ENCODE data around the gene NPAS2. TPM values are rescaled to one million over a fixed set of nuclear protein-coding genes. Genes with fewer than 3 reads are reported as not detected.

NPAS2 gene
- total RNA-seq = 100 to 1,000 TPM in 3 of 4 donors, 10 to 100 TPM in 1; 63.0 to 134 (median 115) TPM

GRCh38 chr2:100819370-100820272 is at the start of gene NPAS2:
TSS of gene NPAS2 (plus strand) at chr2:100820139. CDS start at chr2:100904755, 84,616 bp downstream.
- no peaks in the 10 kb centered on the region for H3K36me3 ChIP-seq
- H3K27me3 ChIP-seq = no peaks in the 10 kb centered on the region
- DNase-seq = peak; percentile 59
- H3K9me3 ChIP-seq = no peaks in the 10 kb centered on the region
- H3K4me3 ChIP-seq = peak within 1 kb of the TSS; percentile 75 to 89 (median 84)
- 17% methylated on average over 23 of the region's 91 CpGs; no CpG with 5 or more reads in 1 of the 2 donors for WGBS, 2 donors (ENCODE audit: low coverage in 1 of 2)
- peaks cover 0 to 37% (median 18%) of the 10 kb centered on the region in 4 donors for H3K4me1 ChIP-seq
- TF ChIP-seq POLR2AphosphoS5 (IDR thresholded peaks at IDR 0.05) = peak in 1 of 3 donors; percentile 31
- no peak for TF ChIP-seq CTCF (IDR thresholded peaks at IDR 0.05)
- in situ Hi-C loops (cut with MboI; ENCODE audit: low pct_ligation_motif_present in 1 of 4, low pct_unique_long_range_greater_than_20kb in 1 of 4, low sequenced_read_pairs in 3 of 4) (no loop called here), intact Hi-C loops (cut with DNase I; ENCODE audit: low total_unique reads) (loop anchor here (10.0 kb wide), 1 partner anchor 65 kb away; no protein-coding TSS in a partner anchor)
- peak within 1 kb of the TSS; percentile 90 to 94 (median 92) for H3K27ac ChIP-seq

GRCh38 chr2:100771125-100771524 is 48.8 kb upstream of the NPAS2 start:
- intact Hi-C loops (cut with DNase I; ENCODE audit: low total_unique reads) = no loop called here
- 79% methylated on average over 4 of the region's 4 CpGs; no CpG with 5 or more reads in 1 of the 2 donors for WGBS, 2 donors (ENCODE audit: low coverage in 1 of 2)
- Histone ChIP-seq H3K4me3 (no peak overlapping the region), H3K27ac (no peak overlapping the region), H3K4me1 (peaks cover 12 to 23% (median 15%) of the 10 kb centered on the region in 4 donors), H3K36me3 (no peaks in the 10 kb centered on the region), H3K27me3 (no peaks in the 10 kb centered on the region), H3K9me3 (no peaks in the 10 kb centered on the region)
- TF ChIP-seq CTCF (IDR thresholded peaks at IDR 0.05) (no peak), POLR2AphosphoS5 (IDR thresholded peaks at IDR 0.05) (no peak), POLR2A (IDR thresholded peaks at IDR 0.05) (no peak), EP300 (IDR thresholded peaks at IDR 0.05; ENCODE audit: low read depth) (no peak)
- in situ Hi-C loops (cut with MboI; ENCODE audit: low pct_ligation_motif_present in 1 of 4, low pct_unique_long_range_greater_than_20kb in 1 of 4, low sequenced_read_pairs in 3 of 4) = no loop called here
- no peak for DNase-seq

- Histone ChIP-seq H3K27me3 (no peaks in the 10 kb centered on the region), H3K4me1 (peaks cover 0 to 1% (median 0%) of the 10 kb centered on the region in 4 donors), H3K4me3 (no peak overlapping the region), H3K36me3 (no peaks in the 10 kb centered on the region), H3K9me3 (no peaks in the 10 kb centered on the region), H3K27ac (no peak overlapping the region)
- TF ChIP-seq POLR2AphosphoS5 (IDR thresholded peaks at IDR 0.05) (no peak), POLR2A (IDR thresholded peaks at IDR 0.05) (no peak), EP300 (IDR thresholded peaks at IDR 0.05; ENCODE audit: low read depth) (no peak), CTCF (IDR thresholded peaks at IDR 0.05) (no peak)
- intact Hi-C loops (cut with DNase I; ENCODE audit: low total_unique reads) = no loop called here
- WGBS, 2 donors (ENCODE audit: low coverage in 1 of 2) = 84% methylated on average over 4 of the region's 4 CpGs; no CpG with 5 or more reads in 1 of the 2 donors
- in situ Hi-C loops (cut with MboI; ENCODE audit: low pct_ligation_motif_present in 1 of 4, low pct_unique_long_range_greater_than_20kb in 1 of 4, low sequenced_read_pairs in 3 of 4) = no loop called here
- DNase-seq = no peak
Measured at GRCh38 chr2:100773538-100773937, 46.4 kb upstream of the NPAS2 start.

- intact Hi-C loops (cut with DNase I; ENCODE audit: low total_unique reads) = no loop called here
- Histone ChIP-seq H3K9me3 (no peaks in the 10 kb centered on the region), H3K36me3 (no peaks in the 10 kb centered on the region), H3K27ac (no peak overlapping the region), H3K4me1 (peaks cover 0 to 13% (median 3%) of the 10 kb centered on the region in 4 donors), H3K27me3 (no peaks in the 10 kb centered on the region), H3K4me3 (no peak overlapping the region)
- TF ChIP-seq POLR2AphosphoS5 (IDR thresholded peaks at IDR 0.05) (no peak), EP300 (IDR thresholded peaks at IDR 0.05; ENCODE audit: low read depth) (no peak), POLR2A (IDR thresholded peaks at IDR 0.05) (no peak), CTCF (IDR thresholded peaks at IDR 0.05) (no peak)
- no peak for DNase-seq
- in situ Hi-C loops (cut with MboI; ENCODE audit: low pct_ligation_motif_present in 1 of 4, low pct_unique_long_range_greater_than_20kb in 1 of 4, low sequenced_read_pairs in 3 of 4) = no loop called here
Measured at GRCh38 chr2:100776445-100776844, 43.5 kb upstream of the NPAS2 start.

Data from transverse colon (tissue), 4 donors.